Articular chondrocyte of knee joint (primary cell): Measurements from ENCODE around the gene HSPA4L. TPM values are rescaled to one million over a fixed set of nuclear protein-coding genes. Genes with fewer than 3 reads are reported as not detected.

Experiments
- total RNA-seq: library from RNA; depleted of rRNA; stranded (reverse); fragments of >200 nt; gene quantifications from 2 replicates; pipeline ENCODE4 v1.2.3, GENCODE V29; 2012

Gene HSPA4L
- total RNA-seq = 6.5 and 10.6 TPM in 2 replicates

GRCh38 chr4:127782275-127783025 is at the start of gene HSPA4L:
TSS of gene HSPA4L (plus strand) at chr4:127782322. CDS start at chr4:127782551, 229 bp downstream.

GRCh38 chr4:127880763-127881562 is 98.8 kb downstream of the HSPA4L start, which contains the start of gene PLK4:
TSS of gene PLK4 (plus strand) at chr4:127880893. CDS start at chr4:127881135, 242 bp downstream.

Other genes starting within 250 kb of the HSPA4L start
- 6.9 and 10.2 TPM in 2 replicates for gene INTU, start 149.4 kb upstream of the HSPA4L start, total RNA-seq
- not detected in 2 replicates for gene SLC25A31, start 51.9 kb upstream of the HSPA4L start, total RNA-seq
- 5.0 and 8.2 TPM in 2 replicates for gene PLK4, start 98.6 kb downstream of the HSPA4L start, total RNA-seq
- 27.1 and 32.5 TPM in 2 replicates for gene MFSD8, start 182.9 kb downstream of the HSPA4L start, total RNA-seq
- 10.2 and 11.7 TPM in 2 replicates for gene ABHD18, start 183.1 kb downstream of the HSPA4L start, total RNA-seq